ENCODE measurements around the gene CSNK2A1.
A peak's percentile ranks its signal among the peaks of the same experiment; 100 is the strongest.
"Not testable (repeated sequence)": the region's sequence is repeated elsewhere in the genome, so short reads cannot be mapped to it uniquely, and the experiment has no call there.

Gene CSNK2A1

DNA sequence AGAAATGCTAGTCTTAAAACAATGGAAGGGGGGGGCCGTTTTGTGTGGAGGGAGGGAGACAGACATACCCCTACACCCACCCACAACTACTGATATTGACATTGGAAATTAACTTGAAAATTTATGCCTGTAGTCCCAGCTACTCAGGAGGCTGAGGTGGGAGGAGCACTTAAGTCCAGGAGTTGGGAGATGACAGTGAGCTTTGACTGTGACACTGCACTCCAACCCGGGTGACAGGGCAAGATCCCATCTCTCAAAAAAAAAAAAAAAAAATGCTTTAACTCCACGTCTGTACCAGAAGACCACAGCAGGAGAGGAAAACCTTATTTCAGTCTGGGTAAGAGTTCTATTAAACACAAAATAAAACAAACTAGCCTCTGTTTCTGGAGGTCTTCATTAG is 83.4 kb downstream of the CSNK2A1 start:
- CTCF ChIA-PET, result interaction anchor here (0.6 to 1.7 kb wide), 2 partner anchors 12 to 14 kb away, joined by 4 read pairs; no protein-coding TSS in a partner anchor
- Mint-ChIP-seq H3K36me3 (peaks cover 9% of the 10 kb centered on the region), H3K27me3 (no peaks in the 10 kb centered on the region), H3K4me1 (peaks cover 46% of the 10 kb centered on the region), H3K27ac (no peak overlapping the region), H3K4me3 (peak overlapping the region; percentile 89), H3K9me3 (no peaks in the 10 kb centered on the region)
- no peak for DNase-seq

DNA sequence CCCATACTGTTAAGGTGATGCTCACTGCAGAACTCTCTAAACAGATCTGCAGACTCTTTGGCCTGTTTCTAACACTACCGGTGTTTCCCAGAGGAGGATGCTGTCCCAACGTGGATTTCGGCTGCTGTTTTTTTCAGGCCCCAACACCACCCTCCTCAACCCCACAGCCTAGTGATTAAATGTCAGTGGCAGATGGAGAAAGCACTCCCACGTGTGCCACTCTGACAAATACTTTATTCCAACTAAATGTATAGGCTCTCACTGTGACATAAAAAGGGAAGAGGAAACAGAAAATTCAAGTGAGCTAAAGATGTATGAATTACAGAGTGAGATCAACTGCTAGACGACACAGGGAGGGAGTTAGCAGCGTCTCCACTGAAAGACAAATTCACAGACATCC is 84.8 kb downstream of the CSNK2A1 start:
- DNase-seq, result no peak
- CTCF ChIA-PET, result interaction anchor here (1.0 to 1.2 kb wide), 2 partner anchors 18 to 21 kb away, joined by 3 to 4 read pairs; no protein-coding TSS in a partner anchor
- no peak overlapping the region for H3K27ac Mint-ChIP-seq
- no peak overlapping the region for H3K4me3 Mint-ChIP-seq
- no peaks in the 10 kb centered on the region for H3K27me3 Mint-ChIP-seq
- H3K36me3 Mint-ChIP-seq, result peaks cover 9% of the 10 kb centered on the region
- no peaks in the 10 kb centered on the region for H3K9me3 Mint-ChIP-seq
- H3K4me1 Mint-ChIP-seq, result peaks cover 46% of the 10 kb centered on the region

DNA sequence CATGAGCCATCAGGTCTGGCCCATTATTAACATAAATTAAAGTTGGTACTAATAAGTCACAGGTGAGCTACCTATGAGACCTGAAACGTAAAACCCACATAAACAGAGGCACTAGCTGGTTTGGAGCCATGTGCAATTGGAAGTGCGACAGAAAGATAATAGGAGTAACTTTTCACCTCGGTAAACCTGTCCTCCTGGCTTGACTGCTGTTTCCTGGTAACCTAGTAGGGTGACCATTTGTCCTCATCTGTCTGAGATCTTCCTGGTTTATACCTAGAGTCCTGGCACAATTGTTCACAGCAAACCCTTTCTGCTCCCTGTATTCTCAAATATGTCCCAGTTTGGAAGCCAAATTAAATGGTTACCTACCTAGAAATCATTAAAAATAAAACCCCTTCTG is 88.6 kb downstream of the CSNK2A1 start:
- H3K27ac Mint-ChIP-seq, result no peak overlapping the region
- peaks cover 26% of the 10 kb centered on the region for H3K4me1 Mint-ChIP-seq
- no peak for DNase-seq
- H3K4me3 Mint-ChIP-seq, result no peak overlapping the region
- no peaks in the 10 kb centered on the region for H3K27me3 Mint-ChIP-seq
- CTCF ChIA-PET, result no interaction called here
- no peaks in the 10 kb centered on the region for H3K9me3 Mint-ChIP-seq
- peaks cover 9% of the 10 kb centered on the region for H3K36me3 Mint-ChIP-seq

DNA sequence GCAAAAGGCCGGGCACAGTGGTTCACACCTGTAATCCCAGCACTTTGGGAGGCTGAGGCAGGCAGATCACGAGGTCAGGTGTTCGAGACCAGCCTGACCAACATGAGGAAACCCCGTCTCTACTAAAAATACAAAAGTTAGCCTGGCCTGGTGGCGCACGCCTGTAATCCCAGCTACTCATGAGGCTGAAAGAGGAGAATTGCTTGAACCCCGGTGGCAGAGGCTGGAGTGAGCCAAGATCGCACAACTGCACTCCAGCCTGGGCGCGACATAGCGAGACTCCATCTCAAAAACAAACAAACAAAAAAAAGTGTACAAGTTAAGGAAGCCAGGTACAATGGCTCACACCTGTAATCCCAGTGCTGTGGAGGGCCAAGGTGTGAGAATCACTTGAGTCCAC is 91.6 kb downstream of the CSNK2A1 start:
- CTCF ChIA-PET, H3K9me3 Mint-ChIP-seq, H3K36me3 Mint-ChIP-seq, H3K27me3 Mint-ChIP-seq, H3K4me1 Mint-ChIP-seq, H3K4me3 Mint-ChIP-seq, DNase-seq, H3K27ac Mint-ChIP-seq: not testable (repeated sequence)

DNA sequence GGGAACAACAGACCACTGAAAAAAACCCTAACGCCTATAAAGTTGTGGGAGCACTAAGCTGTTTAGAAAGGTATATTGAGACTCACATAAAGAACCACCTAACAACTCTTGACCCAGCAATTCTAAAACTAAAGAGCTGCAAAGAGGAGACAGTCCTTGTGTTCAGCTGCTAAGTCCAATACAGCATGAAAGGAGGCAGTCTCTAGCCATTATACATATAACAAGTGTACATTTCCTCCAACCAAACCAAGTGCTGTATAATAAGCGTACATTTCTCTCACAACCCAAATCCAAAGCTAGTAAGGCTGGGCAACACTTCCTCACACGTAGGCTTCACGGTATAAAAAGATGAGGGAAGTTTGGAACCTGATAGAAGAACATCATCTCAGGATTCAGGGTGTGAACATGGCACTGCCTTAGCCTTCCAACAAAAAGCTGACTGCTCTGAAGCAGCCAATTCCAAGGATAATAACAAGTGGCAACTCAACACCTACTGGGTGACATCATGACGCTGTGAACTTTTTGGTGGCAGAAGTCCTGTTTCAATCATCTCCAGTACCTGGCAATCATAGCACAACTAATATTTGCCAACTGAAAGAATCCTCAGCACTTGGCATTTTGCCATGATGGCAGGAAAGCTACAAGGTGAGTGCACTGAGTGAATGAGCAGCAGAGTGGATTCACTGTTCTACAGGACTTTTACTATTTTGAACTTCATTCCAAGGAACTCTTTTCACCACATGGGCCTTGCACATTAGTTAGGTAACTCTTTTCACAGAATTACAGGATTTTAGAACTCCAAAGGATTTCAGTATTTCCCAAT is 97.9 kb downstream of the CSNK2A1 start:
- peaks cover 45% of the 10 kb centered on the region for H3K36me3 Mint-ChIP-seq
- no peak overlapping the region for H3K4me3 Mint-ChIP-seq
- no peaks in the 10 kb centered on the region for H3K27me3 Mint-ChIP-seq
- no peak overlapping the region for H3K27ac Mint-ChIP-seq
- peaks cover 9% of the 10 kb centered on the region for H3K4me1 Mint-ChIP-seq
- no peaks in the 10 kb centered on the region for H3K9me3 Mint-ChIP-seq
- CTCF ChIA-PET, result interaction anchor here (0.6 to 1.0 kb wide), 2 partner anchors 14 to 15 kb away, joined by 3 to 4 read pairs; no protein-coding TSS in a partner anchor
- DNase-seq, result no peak

DNA sequence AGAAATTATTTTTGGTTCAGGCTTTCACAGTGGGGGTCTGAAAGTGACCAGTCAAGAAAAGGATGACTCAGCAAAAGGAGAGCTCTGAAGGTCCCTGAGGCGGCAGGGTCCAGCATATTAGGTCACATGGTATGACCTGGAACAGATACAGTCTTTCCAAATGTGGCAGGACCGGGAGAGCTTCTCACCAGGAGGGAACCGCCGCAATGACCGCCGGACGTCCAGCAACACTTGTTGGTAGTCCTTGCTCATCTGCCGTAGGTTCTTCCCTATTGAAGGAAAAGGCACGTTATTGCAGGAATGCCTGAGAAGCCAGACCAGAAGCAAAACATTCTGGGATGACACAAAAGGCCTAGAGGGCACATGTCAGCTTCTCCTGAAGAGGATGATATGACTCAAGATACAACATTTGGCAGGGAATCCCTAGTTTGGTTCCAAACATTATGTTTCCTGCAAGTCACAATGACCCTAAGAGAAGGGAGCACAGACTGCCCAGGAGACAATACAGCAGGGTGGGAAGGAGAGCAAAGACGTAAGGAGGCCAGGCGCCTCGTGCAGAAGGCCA is 98.6 kb downstream of the CSNK2A1 start:
- Mint-ChIP-seq H3K27ac (no peak overlapping the region), H3K36me3 (peaks cover 53% of the 10 kb centered on the region), H3K9me3 (no peaks in the 10 kb centered on the region), H3K4me3 (no peak overlapping the region), H3K27me3 (no peaks in the 10 kb centered on the region), H3K4me1 (peaks cover 12% of the 10 kb centered on the region)
- CTCF ChIA-PET, result no interaction called here
- DNase-seq, result no peak

DNA sequence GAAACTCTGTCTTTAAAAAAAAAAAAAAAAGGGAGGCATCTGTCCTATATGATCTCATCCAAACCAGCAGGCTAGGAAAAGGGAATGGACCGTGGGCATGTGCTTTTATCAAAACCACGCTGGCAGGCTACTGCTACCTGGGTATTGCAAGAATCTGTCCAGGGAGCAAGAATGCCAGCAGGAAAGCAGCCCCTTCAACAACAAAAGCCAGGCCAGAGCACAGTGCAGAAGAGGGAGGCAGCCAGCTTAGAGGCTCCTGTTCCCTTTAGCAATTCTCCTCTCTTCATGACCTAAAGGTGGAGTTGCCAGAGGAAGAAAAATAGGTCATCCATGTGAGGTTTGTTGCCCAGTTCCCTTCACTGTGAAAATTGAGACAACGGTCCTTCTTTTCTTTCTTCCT is 99.5 kb downstream of the CSNK2A1 start:
- no peak for DNase-seq
- CTCF ChIA-PET, result interaction anchor here (0.9 kb wide), 1 partner anchor 11 kb away, joined by 3 read pairs; no protein-coding TSS in a partner anchor
- Mint-ChIP-seq H3K27me3 (no peaks in the 10 kb centered on the region), H3K4me1 (peaks cover 17% of the 10 kb centered on the region), H3K4me3 (no peak overlapping the region), H3K27ac (no peak overlapping the region), H3K9me3 (no peaks in the 10 kb centered on the region), H3K36me3 (peaks cover 61% of the 10 kb centered on the region)

DNA sequence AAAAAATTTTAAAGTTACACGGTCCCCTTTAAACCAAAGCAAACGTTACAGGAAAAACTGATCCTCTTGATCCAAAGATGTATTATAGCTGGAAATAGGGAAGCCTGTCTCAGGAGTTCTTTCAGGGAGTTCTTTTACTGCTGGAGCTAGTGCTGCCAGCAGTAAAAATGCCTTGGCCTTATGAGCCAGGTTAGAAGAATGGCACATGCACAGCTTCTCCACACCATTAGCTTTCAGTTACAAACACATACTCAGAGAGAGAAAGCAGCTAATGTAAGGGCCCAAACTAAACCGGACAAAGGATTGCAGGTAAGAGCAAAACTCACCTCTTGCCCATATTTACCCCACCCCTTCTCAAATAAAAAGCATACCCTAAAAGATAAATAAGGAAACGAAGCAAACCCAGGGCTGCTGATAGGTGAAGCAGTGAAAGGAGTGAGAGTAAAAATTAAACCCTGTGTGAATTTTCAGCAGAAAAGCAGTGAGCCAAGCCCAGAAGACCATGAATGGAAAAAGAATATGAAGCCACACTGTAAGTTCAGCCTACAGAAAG is 100.3 kb downstream of the CSNK2A1 start:
- no peak overlapping the region for H3K4me3 Mint-ChIP-seq
- CTCF ChIA-PET, result interaction anchor here (0.9 to 1.3 kb wide), 3 partner anchors 10 to 45 kb away, joined by 3 to 4 read pairs (median 3); no protein-coding TSS in a partner anchor
- H3K9me3 Mint-ChIP-seq, result no peaks in the 10 kb centered on the region
- DNase-seq, result no peak
- peaks cover 25% of the 10 kb centered on the region for H3K4me1 Mint-ChIP-seq
- H3K27me3 Mint-ChIP-seq, result no peaks in the 10 kb centered on the region
- no peak overlapping the region for H3K27ac Mint-ChIP-seq
- peaks cover 68% of the 10 kb centered on the region for H3K36me3 Mint-ChIP-seq

DNA sequence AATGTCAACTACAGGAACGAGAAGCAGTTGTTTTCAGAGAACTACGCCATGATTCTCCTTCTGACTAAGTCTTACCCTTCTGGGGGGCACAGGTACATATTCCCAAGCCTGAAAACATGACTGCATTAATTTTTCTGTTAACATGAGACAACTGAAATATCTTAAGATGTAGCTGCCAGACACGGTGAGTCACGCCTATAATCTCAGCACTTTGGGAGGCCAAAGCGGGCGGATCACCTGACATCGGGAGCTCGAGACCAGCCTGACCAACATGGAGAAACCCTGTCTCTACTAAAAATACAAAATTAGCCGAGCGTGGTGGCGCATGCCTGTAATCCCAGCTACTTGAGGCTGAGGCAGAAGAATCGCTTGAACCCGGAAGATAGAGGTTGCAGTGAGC is 103.0 kb downstream of the CSNK2A1 start:
- DNase-seq, result no peak
- no peaks in the 10 kb centered on the region for H3K27me3 Mint-ChIP-seq
- CTCF ChIA-PET, result no interaction called here
- no peaks in the 10 kb centered on the region for H3K9me3 Mint-ChIP-seq
- H3K27ac Mint-ChIP-seq, result no peak overlapping the region
- peaks cover 77% of the 10 kb centered on the region for H3K36me3 Mint-ChIP-seq
- H3K4me3 Mint-ChIP-seq, result no peak overlapping the region
- peaks cover 46% of the 10 kb centered on the region for H3K4me1 Mint-ChIP-seq

DNA sequence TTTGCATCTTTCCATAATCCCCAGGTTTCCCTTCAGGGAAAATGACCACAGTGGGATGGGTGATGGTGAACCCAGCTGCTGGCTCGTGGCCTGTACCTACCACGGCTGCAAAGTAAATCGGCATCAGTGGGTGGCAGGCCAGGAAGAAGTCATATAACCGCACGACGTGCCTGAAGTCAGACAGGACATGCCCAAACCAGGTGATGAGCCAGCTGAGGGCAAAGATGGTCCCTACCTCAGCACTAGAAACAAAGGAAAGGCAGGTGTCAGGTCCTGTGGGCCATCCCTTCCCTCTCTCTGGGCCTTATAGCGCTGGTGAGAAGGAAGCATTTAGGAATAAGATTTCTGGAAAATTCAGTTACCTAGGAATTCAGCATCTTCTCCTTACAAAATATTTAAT is 103.4 kb downstream of the CSNK2A1 start:
- Mint-ChIP-seq H3K4me1 (peaks cover 49% of the 10 kb centered on the region), H3K27ac (no peak overlapping the region), H3K36me3 (peaks cover 79% of the 10 kb centered on the region), H3K4me3 (no peak overlapping the region), H3K27me3 (no peaks in the 10 kb centered on the region), H3K9me3 (no peaks in the 10 kb centered on the region)
- CTCF ChIA-PET, result no interaction called here
- no peak for DNase-seq

DNA sequence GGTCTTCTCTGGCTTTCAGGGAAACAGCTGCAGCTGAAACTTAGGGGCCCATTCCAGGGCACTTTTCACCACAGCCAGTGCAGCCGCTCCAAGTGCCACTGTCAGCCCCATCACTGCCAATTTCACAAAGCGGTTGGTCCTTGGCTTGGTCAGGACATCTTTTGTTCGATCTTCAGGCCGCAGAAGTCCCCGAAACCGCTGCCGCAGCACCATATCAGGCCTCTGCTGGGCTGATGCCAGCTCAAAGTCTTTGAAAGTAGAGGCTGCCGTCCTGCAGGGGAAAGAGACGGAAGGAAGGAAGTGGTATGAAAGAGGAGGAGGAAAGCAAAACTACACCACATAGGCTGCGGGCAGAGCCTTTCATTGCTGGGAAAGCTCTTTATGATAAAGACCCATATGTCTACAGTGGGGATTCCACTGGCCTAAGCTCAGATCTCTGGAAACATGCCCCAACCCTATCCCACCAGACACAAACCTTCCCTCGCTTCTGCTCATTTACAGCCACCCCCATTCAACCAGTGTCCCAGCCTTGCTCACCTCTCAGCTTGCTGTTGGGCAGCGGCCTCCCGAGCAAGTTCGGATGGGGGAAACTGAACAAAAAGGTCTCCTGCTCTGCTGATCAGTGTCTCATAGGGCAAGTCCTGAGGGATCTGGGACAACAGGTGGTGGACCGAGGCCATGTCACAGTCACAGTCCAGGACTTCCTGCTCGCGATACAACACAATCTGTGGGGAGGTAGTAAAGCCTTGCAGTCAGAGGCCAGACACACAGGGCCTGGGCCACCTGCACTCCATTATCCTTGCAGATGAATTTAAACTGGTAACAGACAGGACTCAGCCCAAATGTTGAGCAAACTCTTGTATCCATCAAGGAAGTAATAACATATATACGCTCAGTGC is 104.8 kb downstream of the CSNK2A1 start:
- Mint-ChIP-seq H3K27ac (peak overlapping the region; percentile 84), H3K4me3 (peak overlapping the region; percentile 61), H3K36me3 (peaks cover 81% of the 10 kb centered on the region), H3K9me3 (no peaks in the 10 kb centered on the region), H3K27me3 (no peaks in the 10 kb centered on the region), H3K4me1 (peaks cover 63% of the 10 kb centered on the region)
- CTCF ChIA-PET, result interaction anchor here (0.7 to 3.1 kb wide), 6 partner anchors 20 to 41 kb away, joined by 3 to 9 read pairs (median 4); no protein-coding TSS in a partner anchor
- DNase-seq, result peak; percentile 77

DNA sequence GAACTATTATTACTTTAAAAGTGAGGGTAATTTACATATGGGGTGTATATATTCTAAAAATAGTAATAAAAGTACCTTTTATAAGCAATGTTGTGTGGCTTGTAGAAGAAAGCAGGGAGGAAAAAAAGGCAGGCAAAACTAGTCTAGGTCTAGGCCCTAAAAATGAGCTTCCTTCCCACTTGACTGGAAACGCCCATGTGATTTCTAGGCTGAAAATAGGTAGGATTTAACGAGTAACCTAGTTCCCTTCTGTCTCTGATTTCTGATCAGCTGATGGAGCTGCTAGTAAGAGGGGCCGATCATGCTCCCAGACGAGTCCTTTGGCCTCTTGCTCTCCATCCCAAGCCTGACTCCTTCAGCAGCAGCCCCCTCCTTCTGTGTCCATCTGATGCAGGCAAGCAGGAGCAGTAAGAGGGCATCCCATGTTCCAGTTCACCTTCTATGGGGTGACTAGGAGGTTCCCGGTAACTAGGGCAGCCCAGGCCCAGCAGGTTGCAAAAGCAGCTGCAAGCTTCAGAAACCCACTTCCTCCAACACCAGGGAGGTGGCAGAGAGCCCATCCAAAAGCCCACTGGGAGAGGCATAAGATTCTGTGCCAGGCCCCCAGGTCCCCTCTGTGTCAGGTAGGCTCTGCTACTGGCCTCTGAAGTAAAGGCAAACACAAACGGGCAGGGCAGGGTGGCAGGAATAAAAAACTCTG is 105.7 kb downstream of the CSNK2A1 start:
- CTCF ChIA-PET, result interaction anchor here (0.7 to 3.1 kb wide), 6 partner anchors 21 to 42 kb away, joined by 3 to 9 read pairs (median 4); no protein-coding TSS in a partner anchor
- DNase-seq, result no peak
- Mint-ChIP-seq H3K27ac (peak overlapping the region; percentile 84), H3K4me1 (peaks cover 70% of the 10 kb centered on the region), H3K9me3 (no peaks in the 10 kb centered on the region), H3K4me3 (peak overlapping the region; percentile 61), H3K36me3 (peaks cover 84% of the 10 kb centered on the region), H3K27me3 (no peaks in the 10 kb centered on the region)

DNA sequence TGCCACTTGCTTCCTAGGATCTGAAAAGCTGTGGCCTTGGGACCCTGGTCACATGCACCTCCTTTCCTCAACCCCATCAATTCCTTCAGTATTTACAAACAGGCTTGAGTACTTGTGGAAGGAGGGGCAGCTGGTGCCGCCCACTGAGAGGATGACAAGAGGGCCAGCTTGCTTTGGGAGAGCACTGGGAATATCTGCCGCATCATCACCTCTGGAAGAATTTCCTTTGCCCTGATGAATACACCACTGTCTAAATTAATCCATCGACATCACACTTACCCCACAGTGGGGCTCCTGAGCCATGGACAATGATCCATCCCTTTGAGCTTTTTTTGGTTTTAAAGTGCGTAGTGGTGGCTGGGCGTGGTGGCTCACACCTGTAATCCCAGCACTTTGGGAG is 107.1 kb downstream of the CSNK2A1 start:
- H3K27me3 Mint-ChIP-seq, result no peaks in the 10 kb centered on the region
- no peak overlapping the region for H3K27ac Mint-ChIP-seq
- H3K4me1 Mint-ChIP-seq, result peaks cover 76% of the 10 kb centered on the region
- peaks cover 81% of the 10 kb centered on the region for H3K36me3 Mint-ChIP-seq
- CTCF ChIA-PET, result no interaction called here
- no peak overlapping the region for H3K4me3 Mint-ChIP-seq
- no peak for DNase-seq
- H3K9me3 Mint-ChIP-seq, result no peaks in the 10 kb centered on the region
